SU-DHL-6 (cell line): ENCODE results near the gene HOXA13.

ENCODE experiments used
- H2AFZ ChIP-seq: fragments of 200-600 bp; sonication (generic); 2 replicates; pipeline ENCODE4 v1.6.1; 2014; ENCODE audit warnings: low read depth, mild to moderate bottlenecking, moderate library complexity, mixed read lengths, antibody characterized with exemption, low read length; ENCODE audit not compliant: severe bottlenecking
- H3F3A ChIP-seq: fragments of 200-600 bp; shearing (Covaris generic); 2 replicates; pipeline ENCODE4 v1.6.0; 2016; ENCODE audit warnings: antibody characterized with exemption, mild to moderate bottlenecking; ENCODE audit not compliant: insufficient read depth
- H3K27ac ChIP-seq: fragments of 200-600 bp; sonication (generic); 2 replicates; pipeline ENCODE4 v1.5.1; 2016; ENCODE audit warnings: low read depth, mild to moderate bottlenecking, low read length, moderate library complexity, mixed read lengths
- H3K27me3 ChIP-seq: fragments of 200-600 bp; sonication (generic), shearing (Covaris generic); 2 replicates; pipeline ENCODE4 v1.6.0; 2014; ENCODE audit warnings: mild to moderate bottlenecking, low read length
- H3K36me3 ChIP-seq: fragments of 200-600 bp; sonication (generic); 2 replicates; pipeline ENCODE4 v1.6.1; 2014; ENCODE audit warnings: mild to moderate bottlenecking, low read length, mixed read lengths
- H3K4me2 ChIP-seq: fragments of 300-600, 200-600 bp; shearing (Covaris generic), sonication (generic); 2 replicates; pipeline ENCODE4 v1.6.0; 2014; ENCODE audit warnings: low read length, low read depth, mild to moderate bottlenecking; ENCODE audit not compliant: poor library complexity, severe bottlenecking
- H3K4me3 ChIP-seq: fragments of 200-600 bp; sonication (generic); 2 replicates; pipeline ENCODE4 v1.5.1; 2014; ENCODE audit warnings: antibody characterized with exemption, low read length, mild to moderate bottlenecking, mixed read lengths; ENCODE audit not compliant: insufficient read depth, poor library complexity, severe bottlenecking
- H3K79me2 ChIP-seq: fragments of 200-600 bp; sonication (generic); 2 replicates; pipeline ENCODE4 v1.6.1; 2014; ENCODE audit warnings: mild to moderate bottlenecking, low read length, moderate library complexity; ENCODE audit not compliant: insufficient read depth
- H3K9ac ChIP-seq: fragments of 200-600 bp; sonication (generic); 2 replicates; pipeline ENCODE4 v1.7.0; 2014; ENCODE audit warnings: mild to moderate bottlenecking, low read length
- H3K9me2 ChIP-seq: fragments of 200-600 bp; sonication (generic); replicated peaks from 2 replicates; pipeline ENCODE4 v1.6.1; 2014; ENCODE audit warnings: low read length; ENCODE audit not compliant: insufficient read depth
- H3K9me3 ChIP-seq: fragments of 200-600 bp; sonication (generic); 2 replicates; pipeline ENCODE4 v1.6.1; 2014; ENCODE audit warnings: low read length, mixed read lengths; ENCODE audit not compliant: insufficient read depth
- H4K20me1 ChIP-seq: fragments of 200-600 bp; sonication (generic); 2 replicates; pipeline ENCODE4 v1.6.1; 2014; ENCODE audit warnings: low read depth, mild to moderate bottlenecking, antibody characterized with exemption, low read length, moderate library complexity, mixed read lengths
- EZH2phosphoT487 ChIP-seq: fragments of 200-600 bp; sonication (generic), shearing (Covaris generic); conservative IDR thresholded peaks from 2 replicates; pipeline ENCODE4 v1.6.1; 2018; ENCODE audit warnings: mild to moderate bottlenecking, antibody characterized with exemption, low read length, moderate library complexity, mixed read lengths
- TF ChIP-seq, protein P1 (sequence below): fragments of 200-600 bp; sonication (generic); IDR thresholded peaks from one replicate; pipeline ENCODE4 v1.5.1; 2017; ENCODE audit warnings: antibody characterized with exemption, mild to moderate bottlenecking, low read length, moderate library complexity; ENCODE audit not compliant: insufficient read depth, poor library complexity, severe bottlenecking

Gene HOXA13

DNA sequence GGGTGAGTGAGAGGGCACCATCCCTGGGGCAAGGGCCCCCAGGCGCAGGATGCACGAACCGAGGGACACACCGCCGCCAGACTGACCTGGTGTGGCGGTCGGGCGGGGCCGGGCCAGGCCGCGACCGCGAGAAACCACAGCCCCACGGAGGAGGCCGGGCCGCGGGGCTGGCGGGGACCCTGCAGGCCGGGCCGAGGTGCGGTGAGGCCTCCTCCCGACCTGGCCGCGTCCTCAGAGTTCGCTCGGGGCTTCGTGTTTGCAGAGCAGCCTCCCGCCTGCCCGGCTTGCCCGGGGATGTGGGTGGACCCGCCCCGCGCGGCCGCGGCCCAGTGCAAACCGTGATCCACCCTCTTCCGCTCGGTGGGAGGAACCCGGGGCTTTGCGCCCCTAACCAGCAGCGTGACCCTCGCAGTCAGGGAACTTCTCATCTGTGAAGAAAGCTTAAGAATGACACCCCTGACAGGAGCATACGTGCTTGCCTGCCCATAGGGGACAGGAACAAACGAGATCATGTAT is 20.6 kb upstream of the HOXA13 start:
- H3F3A ChIP-seq, result no peaks in the 10 kb centered on the region
- H3K4me3 ChIP-seq, result no peak overlapping the region
- no peaks in the 10 kb centered on the region for H3K27me3 ChIP-seq
- no peaks in the 10 kb centered on the region for H3K9me3 ChIP-seq
- H3K9ac ChIP-seq, result no peak overlapping the region
- H3K79me2 ChIP-seq, result no peaks in the 10 kb centered on the region
- no peaks in the 10 kb centered on the region for H3K36me3 ChIP-seq
- TF ChIP-seq, protein P1, sequence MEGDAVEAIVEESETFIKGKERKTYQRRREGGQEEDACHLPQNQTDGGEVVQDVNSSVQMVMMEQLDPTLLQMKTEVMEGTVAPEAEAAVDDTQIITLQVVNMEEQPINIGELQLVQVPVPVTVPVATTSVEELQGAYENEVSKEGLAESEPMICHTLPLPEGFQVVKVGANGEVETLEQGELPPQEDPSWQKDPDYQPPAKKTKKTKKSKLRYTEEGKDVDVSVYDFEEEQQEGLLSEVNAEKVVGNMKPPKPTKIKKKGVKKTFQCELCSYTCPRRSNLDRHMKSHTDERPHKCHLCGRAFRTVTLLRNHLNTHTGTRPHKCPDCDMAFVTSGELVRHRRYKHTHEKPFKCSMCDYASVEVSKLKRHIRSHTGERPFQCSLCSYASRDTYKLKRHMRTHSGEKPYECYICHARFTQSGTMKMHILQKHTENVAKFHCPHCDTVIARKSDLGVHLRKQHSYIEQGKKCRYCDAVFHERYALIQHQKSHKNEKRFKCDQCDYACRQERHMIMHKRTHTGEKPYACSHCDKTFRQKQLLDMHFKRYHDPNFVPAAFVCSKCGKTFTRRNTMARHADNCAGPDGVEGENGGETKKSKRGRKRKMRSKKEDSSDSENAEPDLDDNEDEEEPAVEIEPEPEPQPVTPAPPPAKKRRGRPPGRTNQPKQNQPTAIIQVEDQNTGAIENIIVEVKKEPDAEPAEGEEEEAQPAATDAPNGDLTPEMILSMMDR, result no peak
- TF ChIP-seq EZH2phosphoT487, result no peak
- no peak overlapping the region for H2AFZ ChIP-seq
- H3K9me2 ChIP-seq, result no peaks in the 10 kb centered on the region
- no peak overlapping the region for H3K4me2 ChIP-seq
- H3K27ac ChIP-seq, result no peak overlapping the region
- no peaks in the 10 kb centered on the region for H4K20me1 ChIP-seq

DNA sequence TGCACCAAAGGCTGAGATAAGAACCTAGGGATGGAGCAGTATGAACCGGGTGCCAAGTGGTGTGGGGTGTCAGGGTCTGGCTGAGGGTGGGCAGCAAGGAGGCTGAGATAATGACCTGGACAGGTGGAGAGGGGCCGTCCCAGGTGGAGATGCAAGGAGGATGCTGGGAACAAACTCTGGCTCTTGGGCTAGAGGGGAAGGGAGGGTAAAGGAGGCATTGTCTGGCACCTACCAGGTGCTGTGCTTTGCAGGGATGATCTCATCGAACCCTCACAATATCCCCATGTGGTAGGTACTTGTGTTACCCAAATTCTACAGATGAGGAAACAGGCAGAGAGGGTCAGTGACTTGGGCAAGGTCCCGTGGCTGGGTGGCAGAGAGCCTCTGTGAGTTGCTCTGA is 19.9 kb upstream of the HOXA13 start:
- no peaks in the 10 kb centered on the region for H4K20me1 ChIP-seq
- no peak overlapping the region for H3K27ac ChIP-seq
- TF ChIP-seq, protein P1, result no peak
- no peak for TF ChIP-seq EZH2phosphoT487
- H3F3A ChIP-seq, result no peaks in the 10 kb centered on the region
- H3K4me3 ChIP-seq, result no peak overlapping the region
- H3K9me3 ChIP-seq, result no peaks in the 10 kb centered on the region
- H2AFZ ChIP-seq, result no peak overlapping the region
- H3K4me2 ChIP-seq, result no peak overlapping the region
- H3K79me2 ChIP-seq, result no peaks in the 10 kb centered on the region
- no peaks in the 10 kb centered on the region for H3K9me2 ChIP-seq
- H3K9ac ChIP-seq, result no peak overlapping the region
- H3K27me3 ChIP-seq, result no peaks in the 10 kb centered on the region
- no peaks in the 10 kb centered on the region for H3K36me3 ChIP-seq

DNA sequence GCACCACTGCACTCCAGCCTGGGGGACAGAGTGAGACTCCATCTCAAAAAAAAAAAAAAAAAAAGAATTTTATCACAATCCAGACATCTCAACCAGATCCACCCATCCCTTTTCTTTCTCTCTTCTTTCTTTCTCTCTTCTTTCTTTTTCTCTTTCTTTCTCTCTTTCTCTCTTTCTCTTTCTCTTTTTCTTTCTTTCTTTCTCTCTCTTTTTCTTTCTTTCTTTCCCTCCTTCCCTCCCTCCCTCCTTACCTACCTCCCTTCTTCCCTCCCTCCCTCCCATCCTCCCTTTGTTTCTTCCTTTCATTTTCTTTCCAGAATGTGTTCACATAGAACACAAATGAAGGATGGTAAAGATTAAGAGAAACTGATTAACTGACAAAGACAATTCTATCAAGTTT is 18.1 kb upstream of the HOXA13 start:
- H3K4me2 ChIP-seq, result no peak overlapping the region
- no peak overlapping the region for H3K4me3 ChIP-seq
- no peak for TF ChIP-seq EZH2phosphoT487
- TF ChIP-seq, protein P1, result no peak
- H4K20me1 ChIP-seq, result no peaks in the 10 kb centered on the region
- H3K36me3 ChIP-seq, result no peaks in the 10 kb centered on the region
- H2AFZ ChIP-seq, result no peak overlapping the region
- no peaks in the 10 kb centered on the region for H3K79me2 ChIP-seq
- H3K9ac ChIP-seq, result no peak overlapping the region
- no peaks in the 10 kb centered on the region for H3K9me2 ChIP-seq
- no peak overlapping the region for H3K27ac ChIP-seq
- H3F3A ChIP-seq, result no peaks in the 10 kb centered on the region
- H3K9me3 ChIP-seq, result no peaks in the 10 kb centered on the region
- H3K27me3 ChIP-seq, result no peaks in the 10 kb centered on the region

DNA sequence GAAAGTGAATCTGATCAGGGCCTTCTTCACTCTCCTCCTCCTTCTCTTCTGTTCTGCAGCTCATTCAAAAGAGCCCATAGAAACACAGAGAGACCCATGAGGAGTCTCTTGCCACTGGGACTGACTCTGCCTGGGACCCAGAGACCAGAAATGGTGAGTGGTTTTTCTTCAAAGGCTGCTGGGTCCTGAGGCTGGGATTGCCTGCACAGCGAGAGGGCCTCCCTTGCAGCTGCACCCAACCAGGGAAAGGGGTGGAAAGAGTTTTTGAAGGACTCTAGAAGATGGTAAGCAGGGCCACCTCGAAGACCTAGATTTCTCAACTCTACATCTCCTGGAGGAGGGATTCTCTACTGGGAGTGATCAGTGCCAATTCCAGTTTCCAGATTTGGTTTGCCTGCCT is 15.5 kb upstream of the HOXA13 start:
- no peaks in the 10 kb centered on the region for H4K20me1 ChIP-seq
- H3K4me2 ChIP-seq, result no peak overlapping the region
- no peaks in the 10 kb centered on the region for H3K79me2 ChIP-seq
- no peak overlapping the region for H3K4me3 ChIP-seq
- H3K27me3 ChIP-seq, result no peaks in the 10 kb centered on the region
- no peaks in the 10 kb centered on the region for H3K9me3 ChIP-seq
- no peaks in the 10 kb centered on the region for H3K9me2 ChIP-seq
- H3K36me3 ChIP-seq, result no peaks in the 10 kb centered on the region
- no peak overlapping the region for H2AFZ ChIP-seq
- H3K27ac ChIP-seq, result no peak overlapping the region
- H3F3A ChIP-seq, result no peaks in the 10 kb centered on the region
- TF ChIP-seq EZH2phosphoT487, result no peak
- TF ChIP-seq, protein P1, result no peak
- no peak overlapping the region for H3K9ac ChIP-seq
